ENCODE data around the gene LRMDA. TPM values are rescaled to one million over a fixed set of nuclear protein-coding genes. Genes with fewer than 3 reads are reported as not detected.

Gene LRMDA
- total RNA-seq, 6 donors from 2014 or later: 12.8 to 185 (median 18.1) TPM

DNA sequence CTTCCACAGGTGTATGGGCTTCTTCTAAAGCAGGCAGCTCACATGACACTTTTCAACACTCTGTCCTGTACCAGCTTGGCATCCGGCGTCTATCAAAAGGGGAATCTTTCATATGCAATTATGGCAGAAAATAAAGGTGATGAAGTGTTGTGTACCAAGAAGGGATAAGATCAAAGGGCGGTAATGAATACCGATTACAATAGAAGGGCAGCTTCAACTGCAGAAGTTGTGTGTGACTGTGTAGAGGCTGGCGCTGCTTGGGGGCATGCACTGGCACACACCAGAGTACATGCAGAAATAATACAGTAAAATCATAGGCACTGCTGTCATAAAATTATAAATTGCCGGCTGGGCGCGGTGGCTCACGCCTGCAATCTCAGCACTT lies 744.7 kb downstream of the LRMDA start:
- H3K36me3 ChIP-seq: no peaks in the 10 kb centered on the region
- no peaks in the 10 kb centered on the region for H3K9me3 ChIP-seq
- TF ChIP-seq EP300 (IDR thresholded peaks at IDR 0.05): no peak
- TF ChIP-seq, protein P1, sequence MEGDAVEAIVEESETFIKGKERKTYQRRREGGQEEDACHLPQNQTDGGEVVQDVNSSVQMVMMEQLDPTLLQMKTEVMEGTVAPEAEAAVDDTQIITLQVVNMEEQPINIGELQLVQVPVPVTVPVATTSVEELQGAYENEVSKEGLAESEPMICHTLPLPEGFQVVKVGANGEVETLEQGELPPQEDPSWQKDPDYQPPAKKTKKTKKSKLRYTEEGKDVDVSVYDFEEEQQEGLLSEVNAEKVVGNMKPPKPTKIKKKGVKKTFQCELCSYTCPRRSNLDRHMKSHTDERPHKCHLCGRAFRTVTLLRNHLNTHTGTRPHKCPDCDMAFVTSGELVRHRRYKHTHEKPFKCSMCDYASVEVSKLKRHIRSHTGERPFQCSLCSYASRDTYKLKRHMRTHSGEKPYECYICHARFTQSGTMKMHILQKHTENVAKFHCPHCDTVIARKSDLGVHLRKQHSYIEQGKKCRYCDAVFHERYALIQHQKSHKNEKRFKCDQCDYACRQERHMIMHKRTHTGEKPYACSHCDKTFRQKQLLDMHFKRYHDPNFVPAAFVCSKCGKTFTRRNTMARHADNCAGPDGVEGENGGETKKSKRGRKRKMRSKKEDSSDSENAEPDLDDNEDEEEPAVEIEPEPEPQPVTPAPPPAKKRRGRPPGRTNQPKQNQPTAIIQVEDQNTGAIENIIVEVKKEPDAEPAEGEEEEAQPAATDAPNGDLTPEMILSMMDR (IDR thresholded peaks at IDR 0.05): no peak
- TF ChIP-seq POLR2AphosphoS5 (IDR thresholded peaks at IDR 0.05): no peak
- no peak for TF ChIP-seq POLR2A (IDR thresholded peaks at IDR 0.05)
- ATAC-seq (ENCODE audit: low FRiP score in 2 of 2) (no peak), DNase-seq (no peak)
- no peaks in the 10 kb centered on the region for H3K27me3 ChIP-seq
- H3K4me1 ChIP-seq: peaks cover 0 to 6% (median 2%) of the 10 kb centered on the region in 4 donors
- no peak overlapping the region for H3K4me3 ChIP-seq
- WGBS, 2 donors: 97 to 98% methylated on average over 9 of the region's 9 CpGs
- H3K27ac ChIP-seq: no peak overlapping the region

- no peaks in the 10 kb centered on the region for H3K27me3 ChIP-seq
- no peak overlapping the region for H3K4me3 ChIP-seq
- peaks cover 0 to 12% (median 2%) of the 10 kb centered on the region in 4 donors for H3K4me1 ChIP-seq
- H3K9me3 ChIP-seq: no peaks in the 10 kb centered on the region
- ATAC-seq (ENCODE audit: low FRiP score in 2 of 2): no peak
- TF ChIP-seq POLR2AphosphoS5 (IDR thresholded peaks at IDR 0.05): no peak
- TF ChIP-seq, protein P1 (IDR thresholded peaks at IDR 0.05): no peak
- no peak for TF ChIP-seq EP300 (IDR thresholded peaks at IDR 0.05)
- TF ChIP-seq POLR2A (IDR thresholded peaks at IDR 0.05): no peak
- H3K36me3 ChIP-seq: no peaks in the 10 kb centered on the region
- H3K27ac ChIP-seq: no peak overlapping the region
- 100% methylated on average over 2 of the region's 2 CpGs for WGBS, 2 donors
- DNase-seq: no peak
Observed at GRCh38 chr10:76177936-76178335, 746.5 kb downstream of the LRMDA start.

DNA sequence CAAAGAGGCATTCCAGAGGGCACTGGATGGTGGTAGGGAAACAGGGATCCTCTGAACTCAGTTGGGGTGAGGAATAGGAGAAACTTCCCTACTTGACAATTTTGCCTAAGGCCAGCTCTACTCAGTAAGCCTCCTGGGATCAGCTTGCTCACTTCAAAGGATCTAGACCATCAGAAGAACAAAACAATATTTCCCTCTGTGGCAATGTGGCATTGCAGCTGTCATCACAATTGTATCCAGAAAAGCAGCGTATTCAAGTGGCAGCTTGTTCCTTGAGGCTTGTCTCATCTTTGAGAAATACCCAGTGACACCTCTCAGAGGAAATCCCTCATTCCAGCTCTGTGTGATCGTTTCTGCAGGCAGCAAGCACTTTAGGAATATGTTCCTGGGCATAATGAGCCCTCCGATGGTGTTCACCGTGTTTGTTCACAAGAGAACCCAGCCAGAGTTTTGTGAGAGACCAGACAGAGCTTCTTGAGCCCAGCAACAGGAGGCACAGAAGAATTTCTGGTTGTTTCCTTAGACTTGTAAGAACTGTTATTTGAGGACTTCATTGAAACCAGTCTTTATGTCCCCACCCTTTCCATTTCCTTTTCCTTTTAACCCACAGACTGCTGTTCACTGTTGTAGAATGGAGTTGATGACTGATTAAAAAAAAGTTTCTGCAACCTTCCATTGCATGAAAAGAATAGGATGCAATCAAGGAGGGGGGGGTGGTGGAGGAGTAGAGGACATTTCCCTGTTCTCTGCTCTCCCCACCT lies 747.3 kb downstream of the LRMDA start:
- Histone ChIP-seq H3K27ac (no peak overlapping the region), H3K27me3 (no peaks in the 10 kb centered on the region), H3K36me3 (no peaks in the 10 kb centered on the region), H3K4me3 (no peak overlapping the region), H3K9me3 (no peaks in the 10 kb centered on the region), H3K4me1 (peaks cover 0 to 12% (median 2%) of the 10 kb centered on the region in 4 donors)
- DNase-seq (no peak), ATAC-seq (ENCODE audit: low FRiP score in 2 of 2) (no peak)
- TF ChIP-seq POLR2AphosphoS5 (IDR thresholded peaks at IDR 0.05) (no peak), POLR2A (IDR thresholded peaks at IDR 0.05) (no peak), EP300 (IDR thresholded peaks at IDR 0.05) (no peak)
- TF ChIP-seq, protein P1 (IDR thresholded peaks at IDR 0.05): no peak
- WGBS, 2 donors: 57 to 65% methylated on average over 2 to 4 of the region's 4 CpGs

DNA sequence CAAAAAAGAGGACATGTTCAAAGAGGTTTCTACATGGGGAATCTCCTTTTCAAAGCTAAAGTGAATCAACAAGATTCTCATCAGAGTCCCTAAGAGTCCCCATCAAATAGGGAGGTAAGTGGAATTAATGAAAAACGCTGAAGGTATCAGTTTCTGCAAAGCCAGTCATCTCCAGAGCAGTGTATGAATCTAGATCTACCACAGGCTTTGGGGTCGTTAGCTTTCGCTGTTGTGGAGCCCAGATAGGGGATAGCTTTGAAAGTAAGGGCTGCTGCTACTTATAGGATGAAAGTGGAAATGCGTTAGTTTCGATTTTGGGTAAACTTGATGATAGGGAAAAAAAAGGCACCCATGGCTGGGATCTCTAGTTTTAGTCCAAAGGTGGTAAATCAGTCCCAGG lies 748.4 kb downstream of the LRMDA start:
- TF ChIP-seq, protein P1 (IDR thresholded peaks at IDR 0.05): no peak
- no peak overlapping the region for H3K4me3 ChIP-seq
- no peaks in the 10 kb centered on the region for H3K9me3 ChIP-seq
- H3K27ac ChIP-seq: no peak overlapping the region
- ATAC-seq (ENCODE audit: low FRiP score in 2 of 2) (no peak), DNase-seq (no peak)
- 97 to 98% methylated on average over 5 of the region's 5 CpGs for WGBS, 2 donors
- peaks cover 0 to 12% (median 2%) of the 10 kb centered on the region in 4 donors for H3K4me1 ChIP-seq
- H3K36me3 ChIP-seq: no peaks in the 10 kb centered on the region
- no peaks in the 10 kb centered on the region for H3K27me3 ChIP-seq

GRCh38 chr10:76184647-76185046 lies 753.2 kb downstream of the LRMDA start:
- H3K9me3 ChIP-seq: no peaks in the 10 kb centered on the region
- H3K36me3 ChIP-seq: no peaks in the 10 kb centered on the region
- DNase-seq: no peak
- WGBS, 2 donors: 91 to 98% methylated on average over 5 of the region's 5 CpGs
- H3K4me1 ChIP-seq: peaks cover 0 to 7% (median 4%) of the 10 kb centered on the region in 4 donors
- TF ChIP-seq POLR2A (IDR thresholded peaks at IDR 0.05): no peak
- TF ChIP-seq, protein P1 (IDR thresholded peaks at IDR 0.05): no peak
- TF ChIP-seq POLR2AphosphoS5 (IDR thresholded peaks at IDR 0.05): no peak
- TF ChIP-seq EP300 (IDR thresholded peaks at IDR 0.05): no peak
- H3K4me3 ChIP-seq: no peak overlapping the region
- H3K27me3 ChIP-seq: no peaks in the 10 kb centered on the region
- no peak for ATAC-seq (ENCODE audit: low FRiP score in 2 of 2)
- no peak overlapping the region for H3K27ac ChIP-seq
